Smooth muscle cell (in vitro differentiated cells): Measurements from ENCODE around the gene NISCH. TPM values are rescaled to one million over a fixed set of nuclear protein-coding genes. Genes with fewer than 3 reads are reported as not detected.

Experiments
- DNase-seq: peaks from one replicate; lab custom pipeline; 2025; ENCODE audit not compliant: unreplicated experiment; lab: John Stamatoyannopoulos, UW
- H2AFZ ChIP-seq: fragments of 200-600 bp; sonication (generic); 2 replicates; pipeline ENCODE4 v1.6.0; 2016; ENCODE audit warnings: antibody characterized with exemption, low read depth, mild to moderate bottlenecking
- H3F3A ChIP-seq: fragments of 200-600 bp; sonication (generic); 2 replicates; pipeline ENCODE4 v1.6.0; 2017; ENCODE audit warnings: antibody characterized with exemption, low read depth
- H3K27ac ChIP-seq: fragments of 200-600 bp; sonication (generic); 2 replicates; pipeline ENCODE4 v1.5.1; 2016; ENCODE audit warnings: low read depth, mild to moderate bottlenecking
- H3K27me3 ChIP-seq: fragments of 200-600 bp; sonication (generic); 2 replicates; pipeline ENCODE4 v1.6.1; 2016; ENCODE audit warnings: low read depth, mild to moderate bottlenecking
- H3K36me3 ChIP-seq: fragments of 200-600 bp; sonication (generic); 2 replicates; pipeline ENCODE4 v1.5.1; 2016; ENCODE audit warnings: low read depth
- H3K4me1 ChIP-seq: fragments of 200-600 bp; sonication (generic); 2 replicates; pipeline ENCODE4 v1.5.1; 2016; ENCODE audit warnings: low read depth
- H3K4me2 ChIP-seq: fragments of 200-600 bp; sonication (generic); 2 replicates; pipeline ENCODE4 v1.6.0; 2016; ENCODE audit warnings: mild to moderate bottlenecking
- H3K4me3 ChIP-seq: fragments of 200-600 bp; sonication (generic); 2 replicates; pipeline ENCODE4 v1.5.1; 2016; ENCODE audit warnings: mild to moderate bottlenecking
- H3K79me2 ChIP-seq: fragments of 200-600 bp; sonication (generic); 2 replicates; pipeline ENCODE4 v1.6.0; 2016; ENCODE audit warnings: low read depth, mild to moderate bottlenecking
- H3K9ac ChIP-seq: fragments of 200-600 bp; sonication (generic); 2 replicates; pipeline ENCODE4 v1.6.0; 2016; ENCODE audit warnings: low read depth
- H3K9me3 ChIP-seq: fragments of 200-600 bp; sonication (generic); replicated peaks from 2 replicates; pipeline ENCODE4 v1.5.1; 2016; ENCODE audit warnings: low read depth
- H4K20me1 ChIP-seq: fragments of 200-600 bp; sonication (generic); 2 replicates; pipeline ENCODE4 v1.6.0; 2016; ENCODE audit warnings: low read depth
- CTCF ChIP-seq: fragments of 200-600 bp; sonication (generic); IDR thresholded peaks from 2 replicates; pipeline ENCODE4 v1.5.1; 2017; ENCODE audit warnings: borderline replicate concordance, mild to moderate bottlenecking, antibody characterized with exemption; ENCODE audit not compliant: insufficient read depth, poor library complexity, severe bottlenecking
- WGBS: methylation state at CpG from one replicate; pipeline ENCODE4 v1.1.7; 2016; ENCODE audit warnings: low lambda C conversion rate; 5-methylcytosine and 5-hydroxymethylcytosine counted together
- polyA plus RNA-seq: library from polyadenylated mRNA; unstranded; fragments of >200 nt; fragmentation: Nextera tagmentation; extraction: Ambion mirVana; gene quantifications from 2 replicates; pipeline ENCODE4 v1.2.1, GENCODE V29; 2016
- total RNA-seq: library from RNA; depleted of rRNA; stranded (reverse); fragments of >200 nt; gene quantifications from 2 replicates; pipeline ENCODE4 v1.2.3, GENCODE V29; 2014

The NISCH gene
- total and polyA plus RNA-seq, 2 experiments from 2014 or later, result 47.3 to 55.2 TPM

GRCh38 chr3:52441091-52441771, 14.2 kb upstream of the NISCH start:
- no peak overlapping the region for H3K4me3 ChIP-seq
- no peak for TF ChIP-seq CTCF
- H3K79me2 ChIP-seq, result no peaks in the 10 kb centered on the region
- DNase-seq, result no peak
- no peaks in the 10 kb centered on the region for H4K20me1 ChIP-seq
- H3K4me2 ChIP-seq, result no peak overlapping the region
- 94% methylated on average over 22 of the region's 23 CpGs for WGBS
- H3K36me3 ChIP-seq, result no peaks in the 10 kb centered on the region
- no peaks in the 10 kb centered on the region for H3K9me3 ChIP-seq
- H2AFZ ChIP-seq, result no peak overlapping the region
- no peak overlapping the region for H3K27ac ChIP-seq
- H3K27me3 ChIP-seq, result no peaks in the 10 kb centered on the region
- no peaks in the 10 kb centered on the region for H3K4me1 ChIP-seq
- H3F3A ChIP-seq, result no peaks in the 10 kb centered on the region
- H3K9ac ChIP-seq, result no peak overlapping the region

GRCh38 chr3:52441772-52442332, 13.6 kb upstream of the NISCH start:
- H3F3A ChIP-seq, result no peaks in the 10 kb centered on the region
- no peak for TF ChIP-seq CTCF
- no peak overlapping the region for H2AFZ ChIP-seq
- no peak overlapping the region for H3K27ac ChIP-seq
- H3K9ac ChIP-seq, result no peak overlapping the region
- H3K4me2 ChIP-seq, result no peak overlapping the region
- no peaks in the 10 kb centered on the region for H3K27me3 ChIP-seq
- no peaks in the 10 kb centered on the region for H4K20me1 ChIP-seq
- DNase-seq, result no peak
- WGBS, result 94% methylated on average over 15 of the region's 18 CpGs
- H3K79me2 ChIP-seq, result no peaks in the 10 kb centered on the region
- H3K4me3 ChIP-seq, result no peak overlapping the region
- no peaks in the 10 kb centered on the region for H3K36me3 ChIP-seq
- no peaks in the 10 kb centered on the region for H3K4me1 ChIP-seq
- no peaks in the 10 kb centered on the region for H3K9me3 ChIP-seq

GRCh38 chr3:52442409-52443267, 12.8 kb upstream of the NISCH start:
- no peak for DNase-seq
- Histone ChIP-seq H3K36me3 (no peaks in the 10 kb centered on the region), H3K79me2 (no peaks in the 10 kb centered on the region), H3K27me3 (no peaks in the 10 kb centered on the region), H3K9me3 (no peaks in the 10 kb centered on the region), H4K20me1 (no peaks in the 10 kb centered on the region), H3F3A (no peaks in the 10 kb centered on the region), H2AFZ (no peak overlapping the region), H3K4me2 (no peak overlapping the region), H3K4me3 (no peak overlapping the region), H3K4me1 (no peaks in the 10 kb centered on the region), H3K9ac (no peak overlapping the region), H3K27ac (no peak overlapping the region)
- 93% methylated on average over 16 of the region's 16 CpGs for WGBS
- TF ChIP-seq CTCF, result no peak
